Stimulated activated CD8-positive, alpha-beta memory T cell treated with anti-CD3 and anti-CD28 coated beads, Interleukin-12 subunit alpha, Interleukin-12 subunit beta, amount 100 ng/mL, for 24 hours (primary cell): ENCODE measurements around the gene CLEC6A.
"Not testable (repeated sequence)": the region's sequence is repeated elsewhere in the genome, so short reads cannot be mapped to it uniquely, and the experiment has no call there.

Experiments used
- DNase-seq: peaks from one replicate; pipeline ENCODE4 v3.0.0-alpha.2; 2020; ENCODE audit errors: extremely low read depth

The CLEC6A gene

DNA sequence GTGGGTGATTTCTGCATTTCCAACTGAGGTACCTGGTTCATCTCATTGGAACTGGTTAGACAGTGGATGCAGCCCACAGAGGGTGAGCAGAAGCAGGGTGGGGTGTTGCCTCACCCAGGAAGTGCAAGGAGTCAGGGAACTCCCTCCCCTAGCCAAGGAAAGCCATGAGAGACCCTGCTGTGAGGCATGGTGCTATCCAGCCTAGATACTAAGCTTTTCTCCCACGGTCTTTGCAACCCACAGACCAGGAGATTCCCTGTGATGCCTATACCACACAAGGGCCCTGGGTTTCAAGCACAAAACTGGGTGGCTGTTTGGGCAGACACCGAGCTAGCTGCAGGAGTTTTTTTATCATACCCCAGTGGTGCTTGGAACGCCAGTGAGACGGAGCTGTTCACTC is 39.9 kb downstream of the CLEC6A start:
- DNase-seq: not testable (repeated sequence)

DNA sequence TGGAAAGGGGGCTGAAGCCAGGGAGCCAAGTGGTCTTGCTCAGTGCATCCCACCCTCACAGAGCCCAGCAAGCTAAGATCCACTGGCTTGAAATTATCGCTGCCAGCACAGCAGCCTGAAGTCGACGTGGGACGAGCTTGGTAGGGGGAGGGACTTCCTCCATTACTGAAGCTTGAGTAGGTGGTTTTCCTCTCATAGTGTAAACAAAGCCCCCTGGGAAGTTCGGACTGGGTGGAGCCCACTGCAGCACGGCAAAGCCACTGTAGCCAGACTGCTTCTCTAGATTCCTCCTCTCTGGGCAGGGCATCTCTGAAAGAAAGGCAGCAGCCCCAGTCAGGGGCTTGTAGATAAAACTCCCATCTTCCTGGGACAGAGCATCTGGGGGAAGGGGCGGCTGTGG is 40.3 kb downstream of the CLEC6A start:
- not testable (repeated sequence) for DNase-seq

DNA sequence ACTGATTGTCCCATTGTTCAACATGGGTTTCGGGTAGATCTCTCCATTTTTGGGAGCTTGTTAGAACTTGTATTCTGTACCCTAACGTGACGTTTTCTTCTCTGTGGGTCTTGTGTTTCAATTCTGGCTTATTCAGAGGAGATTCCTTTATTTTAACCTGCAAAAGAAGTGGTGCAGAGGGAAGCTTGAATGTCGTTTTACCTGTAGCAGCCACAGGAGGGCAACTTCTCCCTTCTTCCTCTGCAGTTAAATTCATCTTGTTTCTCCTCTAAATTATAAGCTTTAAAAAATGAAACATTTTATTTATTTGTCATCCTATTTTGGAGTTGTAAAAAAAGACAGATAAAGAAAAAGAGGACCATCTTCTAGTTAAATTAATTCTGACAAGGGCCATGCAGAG is 43.9 kb downstream of the CLEC6A start:
- no peak for DNase-seq

DNA sequence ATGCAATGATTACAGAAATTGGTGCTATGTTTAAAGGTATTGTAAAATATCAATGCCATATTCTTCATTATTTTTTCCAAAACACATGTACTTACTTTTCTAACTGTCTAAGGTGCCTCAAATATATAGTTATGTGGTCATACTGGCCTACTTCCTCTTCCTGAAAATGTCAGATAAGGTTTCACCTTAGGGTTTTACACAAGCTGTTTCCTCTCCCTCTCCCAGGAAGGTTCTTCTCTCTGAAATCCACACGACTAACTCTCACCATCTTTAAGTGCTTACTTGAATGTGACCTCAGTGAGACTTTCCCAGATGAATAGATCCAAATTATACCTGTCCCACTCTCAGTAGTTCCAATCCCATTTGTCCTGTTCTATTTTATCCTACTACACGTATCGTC is 46.0 kb downstream of the CLEC6A start:
- DNase-seq: no peak

DNA sequence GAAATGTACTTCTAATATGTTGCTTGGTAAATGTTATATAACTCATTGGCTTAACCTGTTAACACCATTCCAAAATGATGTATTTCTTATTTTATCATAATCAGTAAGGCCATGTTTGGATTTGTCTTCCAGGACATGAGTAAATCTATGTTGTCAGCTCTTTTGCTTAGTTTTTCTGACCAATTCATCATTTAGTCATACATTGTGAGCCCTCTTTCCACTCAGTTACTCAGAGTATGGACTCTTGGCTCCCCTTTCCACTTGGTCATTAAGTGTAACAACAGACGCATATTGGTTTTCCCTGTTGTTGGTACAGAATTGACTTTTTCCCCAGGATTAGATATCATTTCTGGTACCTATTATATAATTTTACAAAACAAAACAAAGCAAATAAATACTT is 48.6 kb downstream of the CLEC6A start:
- DNase-seq: no peak

DNA sequence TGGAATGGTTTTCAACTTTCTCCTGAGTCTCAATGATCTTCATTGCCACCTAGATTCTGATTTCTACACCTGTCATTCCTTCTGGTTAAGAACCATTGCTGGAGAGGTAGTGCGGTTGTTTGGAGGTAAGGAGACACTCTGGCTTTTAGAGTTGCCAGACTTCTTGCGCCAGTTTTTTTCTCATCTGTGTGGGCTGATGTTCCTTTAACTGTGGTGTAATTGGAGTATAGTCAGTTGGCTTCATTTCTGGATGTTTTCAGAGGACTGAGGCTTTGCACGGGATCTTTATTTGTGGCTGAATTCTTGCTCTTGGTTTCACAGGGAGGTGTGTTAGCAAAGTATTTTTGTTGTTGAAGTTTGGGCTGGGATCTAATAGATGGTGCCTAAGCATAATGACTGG is 51.8 kb downstream of the CLEC6A start:
- no peak for DNase-seq

DNA sequence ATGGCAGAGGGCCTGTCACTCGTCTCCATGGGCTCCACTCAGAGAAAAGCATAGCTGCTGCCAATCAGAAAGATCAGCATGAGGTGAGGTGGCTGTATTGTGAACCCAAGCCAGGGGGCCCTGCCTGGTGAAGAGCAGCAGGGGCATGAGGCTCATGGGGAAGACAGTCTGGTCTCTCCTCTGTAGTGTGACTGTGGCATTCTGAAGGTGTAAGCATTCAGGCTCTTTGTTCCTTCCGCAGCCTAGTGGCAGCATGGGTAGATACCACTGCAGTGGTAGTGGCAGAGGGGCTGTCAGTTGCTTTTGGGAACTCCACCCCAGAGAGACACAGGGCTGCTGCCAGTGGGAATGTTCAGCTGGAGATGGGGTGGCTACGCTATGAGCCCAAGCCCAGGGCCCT is 52.5 kb downstream of the CLEC6A start:
- DNase-seq: no peak

DNA sequence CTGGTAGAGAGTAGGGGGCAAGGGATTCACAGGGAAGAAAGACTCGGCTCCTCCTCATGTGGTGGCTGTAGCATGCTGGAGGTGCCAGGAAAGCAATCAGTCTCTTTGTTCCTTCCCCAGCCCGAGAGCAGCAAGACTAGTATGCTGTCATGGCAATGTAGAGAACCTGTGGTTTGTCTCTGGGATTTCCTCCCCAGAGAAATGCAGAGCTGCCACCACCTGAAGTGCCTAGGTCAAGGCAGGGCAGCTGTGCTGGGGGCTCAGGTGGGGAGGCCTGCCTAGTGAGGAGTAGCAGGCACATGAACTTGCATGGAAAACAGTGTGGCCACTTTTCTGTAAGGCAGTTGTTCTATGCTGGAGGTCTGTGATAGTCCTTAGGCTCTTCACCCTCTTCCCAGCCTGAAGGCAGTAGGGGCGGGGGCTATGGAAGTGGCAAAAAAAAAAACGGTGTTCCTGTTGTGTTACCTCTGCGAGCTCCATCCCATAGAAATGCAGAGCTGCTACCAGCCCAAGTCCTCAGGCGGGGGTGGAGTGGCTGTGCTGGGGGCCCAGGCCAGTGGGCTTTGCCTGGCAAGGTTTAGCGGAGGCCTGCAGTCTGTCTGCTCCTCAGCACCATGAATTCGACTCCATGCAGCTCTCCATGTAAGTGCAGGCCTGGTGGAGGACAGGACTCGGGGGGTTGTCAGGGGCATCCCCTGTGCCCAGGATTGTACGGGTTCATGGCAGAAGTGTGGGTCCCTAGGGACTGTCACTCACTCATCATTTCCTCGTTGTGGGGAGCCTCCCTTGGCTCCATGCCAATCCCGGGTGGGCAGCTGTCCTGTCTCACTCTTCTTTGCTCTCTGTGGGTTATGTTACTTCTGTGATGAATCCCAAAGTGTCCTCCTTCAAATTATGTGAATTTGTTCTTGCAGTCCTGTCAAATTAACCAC is 53.4 kb downstream of the CLEC6A start:
- no peak for DNase-seq

DNA sequence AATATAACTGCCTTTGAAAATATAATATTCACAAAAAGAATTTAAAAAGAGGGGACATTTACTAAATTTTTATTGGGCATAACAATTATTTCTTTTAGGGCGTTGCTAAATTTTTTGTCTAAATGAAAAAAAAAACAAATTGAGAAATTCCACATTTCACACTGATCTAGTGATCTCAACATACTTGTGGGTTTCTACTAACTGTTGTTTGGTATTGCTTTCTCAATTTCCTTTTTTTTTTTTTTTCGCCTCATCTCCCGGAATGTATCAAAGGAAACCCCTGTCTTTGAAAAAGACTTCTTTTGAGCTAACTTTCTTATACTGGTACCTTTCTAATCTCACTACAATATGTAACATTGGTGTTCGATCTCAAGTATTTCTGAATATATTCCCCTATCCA is 57.5 kb downstream of the CLEC6A start, which contains the start of gene CLEC4D:
Gene CLEC4D (plus strand): TSS at position 248 of the 400 bp plus-strand sequence. CDS start 230 bp downstream, outside the sequence.
- no peak for DNase-seq

DNA sequence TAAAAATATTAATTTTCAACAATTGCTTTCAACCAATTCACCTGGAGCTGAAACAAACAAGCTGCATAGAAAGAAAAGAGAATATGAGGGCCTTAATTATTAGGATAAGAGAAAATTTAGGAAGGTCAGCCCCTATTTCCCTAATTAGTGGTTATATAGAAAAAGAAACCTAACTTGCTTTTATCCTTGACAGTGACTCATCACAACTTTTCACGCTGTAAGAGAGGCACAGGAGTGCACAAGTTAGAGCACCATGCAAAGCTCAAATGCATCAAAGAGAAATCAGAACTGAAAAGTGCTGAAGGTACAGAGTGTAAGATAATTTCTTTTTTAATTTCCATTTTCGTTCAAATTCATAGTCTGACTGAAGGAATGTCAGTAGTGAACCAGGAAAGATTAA is 62.2 kb downstream of the CLEC6A start:
- no peak for DNase-seq

DNA sequence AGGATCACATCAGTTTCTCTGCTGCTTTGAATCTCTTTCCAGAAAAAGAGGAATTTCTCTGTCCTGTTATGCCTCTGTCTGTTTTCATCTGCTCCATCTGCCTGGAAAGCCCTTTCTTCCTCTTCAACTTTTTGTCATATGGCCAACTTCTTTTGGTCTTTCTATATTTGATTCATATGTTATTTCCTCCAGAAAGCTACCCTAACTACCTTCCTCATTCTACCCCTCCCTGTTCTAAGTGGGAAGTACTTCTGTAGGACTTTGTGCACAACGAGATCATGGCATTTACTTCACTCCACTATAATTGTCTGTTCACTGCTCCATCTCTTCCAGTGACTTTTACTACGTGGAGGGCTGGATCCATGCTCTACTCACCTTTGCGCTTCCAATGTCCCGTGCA is 63.4 kb downstream of the CLEC6A start:
- DNase-seq: no peak

DNA sequence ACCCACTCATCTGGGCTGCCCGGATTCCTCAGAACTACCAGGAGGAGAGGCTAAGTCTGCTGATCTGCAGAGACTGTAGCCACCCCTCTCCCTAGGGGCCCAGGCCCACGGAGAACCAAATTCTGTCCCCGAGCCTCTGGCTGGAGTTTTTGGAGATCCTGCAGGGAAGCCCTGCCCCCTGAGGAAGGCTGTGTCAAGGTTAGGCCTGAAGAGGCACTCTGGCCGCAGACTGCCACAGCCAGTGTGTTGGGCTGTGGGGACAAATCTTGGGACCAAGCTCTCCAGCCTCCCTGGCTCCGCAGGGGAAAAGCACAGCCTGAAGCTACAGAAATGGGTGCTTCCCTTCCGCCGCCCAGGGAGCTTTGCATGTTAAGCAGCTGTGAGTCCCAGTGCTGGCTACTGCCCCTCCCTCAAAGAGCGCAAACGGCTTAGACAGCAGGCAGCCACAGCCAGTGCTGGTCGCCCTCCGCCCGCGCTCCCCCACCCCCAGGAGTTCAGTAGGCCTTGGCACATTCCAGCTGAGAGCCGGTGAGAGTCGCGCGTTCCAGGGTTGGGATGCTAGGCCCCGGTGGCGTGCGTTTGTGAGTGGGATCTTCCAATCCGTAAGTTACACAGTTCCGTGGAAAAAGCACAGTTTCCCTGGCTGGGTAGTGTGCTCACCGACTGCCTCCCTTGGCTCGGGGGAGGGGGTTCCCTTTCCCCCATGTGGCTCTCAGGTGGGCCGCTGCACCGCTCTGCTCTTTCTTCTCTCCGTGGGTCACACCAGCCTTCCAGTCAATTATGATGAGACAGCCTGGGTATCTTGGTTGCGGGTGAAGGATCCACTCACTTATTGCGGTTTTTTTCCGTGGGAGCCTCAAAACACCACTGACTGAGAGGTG is 71.7 kb downstream of the CLEC6A start:
- no peak for DNase-seq
